Smooth muscle cell (in vitro differentiated cells): ENCODE results near the gene OR5A1. TPM values are rescaled to one million over a fixed set of nuclear protein-coding genes. Genes with fewer than 3 reads are reported as not detected.
"Not testable (repeated sequence)": the region's sequence is repeated elsewhere in the genome, so short reads cannot be mapped to it uniquely, and the experiment has no call there.

Experiments used
- DNase-seq: peaks from one replicate; lab custom pipeline; 2025; ENCODE audit not compliant: unreplicated experiment; lab: John Stamatoyannopoulos, UW
- H2AFZ ChIP-seq: fragments of 200-600 bp; sonication (generic); 2 replicates; pipeline ENCODE4 v1.6.0; 2016; ENCODE audit warnings: antibody characterized with exemption, low read depth, mild to moderate bottlenecking
- H3F3A ChIP-seq: fragments of 200-600 bp; sonication (generic); 2 replicates; pipeline ENCODE4 v1.6.0; 2017; ENCODE audit warnings: antibody characterized with exemption, low read depth
- H3K27ac ChIP-seq: fragments of 200-600 bp; sonication (generic); 2 replicates; pipeline ENCODE4 v1.5.1; 2016; ENCODE audit warnings: low read depth, mild to moderate bottlenecking
- H3K27me3 ChIP-seq: fragments of 200-600 bp; sonication (generic); 2 replicates; pipeline ENCODE4 v1.6.1; 2016; ENCODE audit warnings: low read depth, mild to moderate bottlenecking
- H3K36me3 ChIP-seq: fragments of 200-600 bp; sonication (generic); 2 replicates; pipeline ENCODE4 v1.5.1; 2016; ENCODE audit warnings: low read depth
- H3K4me1 ChIP-seq: fragments of 200-600 bp; sonication (generic); 2 replicates; pipeline ENCODE4 v1.5.1; 2016; ENCODE audit warnings: low read depth
- H3K4me2 ChIP-seq: fragments of 200-600 bp; sonication (generic); 2 replicates; pipeline ENCODE4 v1.6.0; 2016; ENCODE audit warnings: mild to moderate bottlenecking
- H3K4me3 ChIP-seq: fragments of 200-600 bp; sonication (generic); 2 replicates; pipeline ENCODE4 v1.5.1; 2016; ENCODE audit warnings: mild to moderate bottlenecking
- H3K79me2 ChIP-seq: fragments of 200-600 bp; sonication (generic); 2 replicates; pipeline ENCODE4 v1.6.0; 2016; ENCODE audit warnings: low read depth, mild to moderate bottlenecking
- H3K9ac ChIP-seq: fragments of 200-600 bp; sonication (generic); 2 replicates; pipeline ENCODE4 v1.6.0; 2016; ENCODE audit warnings: low read depth
- H3K9me3 ChIP-seq: fragments of 200-600 bp; sonication (generic); replicated peaks from 2 replicates; pipeline ENCODE4 v1.5.1; 2016; ENCODE audit warnings: low read depth
- H4K20me1 ChIP-seq: fragments of 200-600 bp; sonication (generic); 2 replicates; pipeline ENCODE4 v1.6.0; 2016; ENCODE audit warnings: low read depth
- WGBS: methylation state at CpG from one replicate; pipeline ENCODE4 v1.1.7; 2016; ENCODE audit warnings: low lambda C conversion rate; 5-methylcytosine and 5-hydroxymethylcytosine counted together
- polyA plus RNA-seq: library from polyadenylated mRNA; unstranded; fragments of >200 nt; fragmentation: Nextera tagmentation; extraction: Ambion mirVana; gene quantifications from 2 replicates; pipeline ENCODE4 v1.2.1, GENCODE V29; 2016
- total RNA-seq: library from RNA; depleted of rRNA; stranded (reverse); fragments of >200 nt; gene quantifications from 2 replicates; pipeline ENCODE4 v1.2.3, GENCODE V29; 2014
- TF ChIP-seq, protein P1 (sequence below): fragments of 200-600 bp; sonication (generic); IDR thresholded peaks from 2 replicates; pipeline ENCODE4 v1.5.1; 2017; ENCODE audit warnings: borderline replicate concordance, mild to moderate bottlenecking, antibody characterized with exemption; ENCODE audit not compliant: insufficient read depth, poor library complexity, severe bottlenecking

Gene OR5A1
- total and polyA plus RNA-seq, 2 experiments from 2014 or later, result not detected

DNA sequence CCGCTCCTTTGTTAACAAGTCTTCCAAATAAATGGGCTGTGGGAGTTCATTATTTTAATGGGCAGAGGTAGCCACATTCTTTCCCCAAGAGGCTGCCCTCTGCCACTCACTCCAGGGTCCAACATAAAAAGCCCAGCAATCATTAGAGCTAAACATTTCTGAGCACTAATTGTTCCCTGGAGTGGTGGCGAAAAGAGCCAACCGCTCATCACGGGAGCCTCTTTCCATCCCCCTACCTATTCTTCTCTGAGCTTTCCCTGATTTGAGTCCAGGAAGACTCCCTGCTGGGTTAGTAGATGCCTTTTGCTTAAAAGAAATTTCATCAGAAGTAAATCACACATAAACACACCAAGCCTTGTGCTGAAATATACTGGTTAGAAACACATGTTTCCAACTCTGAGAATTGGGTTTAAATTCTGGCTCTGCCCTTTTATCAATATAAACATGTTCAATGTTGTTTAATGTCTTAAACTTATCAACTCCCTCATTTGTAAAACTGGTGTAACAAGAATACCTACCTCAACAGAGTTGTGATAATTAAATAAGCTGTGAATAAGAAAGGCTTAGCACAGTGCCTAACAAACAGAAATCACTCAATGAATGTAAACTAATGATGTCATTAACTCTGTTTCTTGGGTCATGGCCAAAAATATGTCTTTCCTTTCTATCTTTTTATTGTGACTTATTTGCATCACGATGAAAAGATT lies 9.8 kb upstream of the OR5A1 start, which contains the start of gene OR5A2:
TSS of gene OR5A2 (minus strand) at position 53 of the 707 bp plus-strand sequence. CDS start 3,460 bp downstream, outside the sequence.
- no peaks in the 10 kb centered on the region for H3K36me3 ChIP-seq
- no peak within 1 kb of the TSS for H2AFZ ChIP-seq
- no peak for DNase-seq
- H3K4me1 ChIP-seq, result peaks cover 18% of the 10 kb centered on the region
- TF ChIP-seq, protein P1, sequence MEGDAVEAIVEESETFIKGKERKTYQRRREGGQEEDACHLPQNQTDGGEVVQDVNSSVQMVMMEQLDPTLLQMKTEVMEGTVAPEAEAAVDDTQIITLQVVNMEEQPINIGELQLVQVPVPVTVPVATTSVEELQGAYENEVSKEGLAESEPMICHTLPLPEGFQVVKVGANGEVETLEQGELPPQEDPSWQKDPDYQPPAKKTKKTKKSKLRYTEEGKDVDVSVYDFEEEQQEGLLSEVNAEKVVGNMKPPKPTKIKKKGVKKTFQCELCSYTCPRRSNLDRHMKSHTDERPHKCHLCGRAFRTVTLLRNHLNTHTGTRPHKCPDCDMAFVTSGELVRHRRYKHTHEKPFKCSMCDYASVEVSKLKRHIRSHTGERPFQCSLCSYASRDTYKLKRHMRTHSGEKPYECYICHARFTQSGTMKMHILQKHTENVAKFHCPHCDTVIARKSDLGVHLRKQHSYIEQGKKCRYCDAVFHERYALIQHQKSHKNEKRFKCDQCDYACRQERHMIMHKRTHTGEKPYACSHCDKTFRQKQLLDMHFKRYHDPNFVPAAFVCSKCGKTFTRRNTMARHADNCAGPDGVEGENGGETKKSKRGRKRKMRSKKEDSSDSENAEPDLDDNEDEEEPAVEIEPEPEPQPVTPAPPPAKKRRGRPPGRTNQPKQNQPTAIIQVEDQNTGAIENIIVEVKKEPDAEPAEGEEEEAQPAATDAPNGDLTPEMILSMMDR, result no peak
- no peaks in the 10 kb centered on the region for H3K9me3 ChIP-seq
- no peaks in the 10 kb centered on the region for H4K20me1 ChIP-seq
- no peaks in the 10 kb centered on the region for H3F3A ChIP-seq
- no peak within 1 kb of the TSS for H3K4me3 ChIP-seq
- H3K27ac ChIP-seq, result no peak within 1 kb of the TSS
- H3K79me2 ChIP-seq, result no peaks in the 10 kb centered on the region
- H3K27me3 ChIP-seq, result no peaks in the 10 kb centered on the region
- H3K9ac ChIP-seq, result no peak within 1 kb of the TSS
- 38% methylated on average over 5 of the region's 5 CpGs for WGBS
- H3K4me2 ChIP-seq, result no peak within 1 kb of the TSS

DNA sequence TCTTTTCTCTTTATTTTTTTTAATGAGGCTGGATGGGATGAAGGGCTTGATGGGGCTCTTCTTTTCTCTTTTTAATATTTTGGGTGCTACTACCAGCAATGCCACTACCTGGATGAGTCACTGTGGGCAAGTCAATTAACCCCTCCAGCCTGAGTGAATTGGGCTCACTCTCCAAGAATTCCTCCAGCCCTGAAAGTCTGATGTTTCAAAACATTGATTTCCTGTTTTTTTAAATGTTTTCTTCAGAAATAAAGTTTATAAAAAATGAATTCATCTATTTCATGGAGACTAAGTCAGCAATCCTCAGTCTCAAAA lies 9.2 kb upstream of the OR5A1 start:
- no peak overlapping the region for H3K4me3 ChIP-seq

DNA sequence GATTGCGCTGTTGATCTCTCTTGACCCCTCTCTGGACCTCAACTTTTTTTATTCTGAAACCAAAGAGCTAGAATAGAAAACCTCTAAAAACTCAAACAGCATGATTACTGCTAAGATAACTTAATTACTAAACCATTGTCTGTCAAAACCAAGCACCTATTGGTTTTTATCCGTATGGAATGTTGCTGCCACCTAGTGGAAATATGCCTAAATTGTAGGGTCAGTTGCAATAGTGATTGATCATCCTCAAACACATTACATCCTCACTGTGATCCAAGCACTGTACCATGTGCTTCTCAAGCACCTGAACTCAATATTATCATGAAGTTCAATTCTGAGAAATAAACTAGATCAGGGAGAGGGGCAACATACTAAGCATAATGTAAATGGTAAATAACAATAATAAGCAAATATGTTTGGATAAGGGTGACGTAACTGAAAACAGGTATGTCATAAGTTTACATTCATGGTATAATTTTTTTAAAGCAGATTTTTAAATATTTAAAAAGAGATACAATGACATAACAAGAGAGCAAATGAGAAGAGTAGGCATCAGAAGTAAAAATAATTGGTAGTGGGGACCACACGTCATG lies 6.2 kb upstream of the OR5A1 start:
- Histone ChIP-seq H3K4me2 (no peak overlapping the region), H3K27me3 (no peaks in the 10 kb centered on the region), H3K27ac (no peak overlapping the region), H3F3A (no peaks in the 10 kb centered on the region), H3K4me3 (no peak overlapping the region), H3K36me3 (no peaks in the 10 kb centered on the region), H3K9ac (no peak overlapping the region), H3K4me1 (peaks cover 18% of the 10 kb centered on the region), H4K20me1 (no peaks in the 10 kb centered on the region), H2AFZ (no peak overlapping the region), H3K79me2 (no peaks in the 10 kb centered on the region), H3K9me3 (no peaks in the 10 kb centered on the region)
- DNase-seq, result no peak
- WGBS, result 68% methylated on average over 4 of the region's 4 CpGs
- TF ChIP-seq, protein P1, result peak; percentile 81

More for the DNA sequence above, 9.2 kb upstream of the OR5A1 start:
- H3K36me3 ChIP-seq, result no peaks in the 10 kb centered on the region
- H3K79me2 ChIP-seq, result no peaks in the 10 kb centered on the region
- no peak overlapping the region for H3K4me2 ChIP-seq
- H3F3A ChIP-seq, result no peaks in the 10 kb centered on the region
- H3K27me3 ChIP-seq, result no peaks in the 10 kb centered on the region
- no peak overlapping the region for H3K9ac ChIP-seq
- no peak for DNase-seq
- no peaks in the 10 kb centered on the region for H3K9me3 ChIP-seq
- H3K4me1 ChIP-seq, result peaks cover 18% of the 10 kb centered on the region
- TF ChIP-seq, protein P1, result no peak
- no peak overlapping the region for H3K27ac ChIP-seq
- H4K20me1 ChIP-seq, result no peaks in the 10 kb centered on the region
- no peak overlapping the region for H2AFZ ChIP-seq

DNA sequence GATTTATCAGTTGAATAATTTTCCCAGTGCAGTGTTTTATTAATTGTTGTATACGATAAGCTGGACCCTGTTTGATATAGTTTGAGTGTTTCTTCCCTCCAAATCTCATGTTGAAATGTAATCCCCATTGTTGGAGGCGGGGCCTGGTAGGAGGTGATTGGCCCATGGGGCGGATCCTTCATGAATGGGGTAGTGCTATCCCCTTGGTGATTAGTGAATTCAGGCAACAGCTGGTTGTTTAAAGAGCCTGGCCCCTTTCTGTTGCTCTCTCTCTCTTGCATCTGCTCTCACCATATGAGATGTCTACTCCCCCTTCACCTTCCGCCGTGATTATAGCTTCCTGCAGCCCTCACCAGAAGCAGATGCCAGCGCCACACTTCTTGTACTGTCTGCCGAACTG lies 1.5 kb downstream of the OR5A1 start:
- H3K27ac ChIP-seq, result no peak overlapping the region
- H3K79me2 ChIP-seq, result no peaks in the 10 kb centered on the region
- no peak overlapping the region for H2AFZ ChIP-seq
- TF ChIP-seq, protein P1, result no peak
- WGBS, result 92% methylated on average over 7 of the region's 7 CpGs
- DNase-seq, result no peak
- no peaks in the 10 kb centered on the region for H4K20me1 ChIP-seq
- no peaks in the 10 kb centered on the region for H3K4me1 ChIP-seq
- H3K4me3 ChIP-seq, result no peak overlapping the region
- no peak overlapping the region for H3K4me2 ChIP-seq
- no peaks in the 10 kb centered on the region for H3K27me3 ChIP-seq
- no peak overlapping the region for H3K9ac ChIP-seq
- H3F3A ChIP-seq, result no peaks in the 10 kb centered on the region
- H3K36me3 ChIP-seq, result no peaks in the 10 kb centered on the region
- no peaks in the 10 kb centered on the region for H3K9me3 ChIP-seq

DNA sequence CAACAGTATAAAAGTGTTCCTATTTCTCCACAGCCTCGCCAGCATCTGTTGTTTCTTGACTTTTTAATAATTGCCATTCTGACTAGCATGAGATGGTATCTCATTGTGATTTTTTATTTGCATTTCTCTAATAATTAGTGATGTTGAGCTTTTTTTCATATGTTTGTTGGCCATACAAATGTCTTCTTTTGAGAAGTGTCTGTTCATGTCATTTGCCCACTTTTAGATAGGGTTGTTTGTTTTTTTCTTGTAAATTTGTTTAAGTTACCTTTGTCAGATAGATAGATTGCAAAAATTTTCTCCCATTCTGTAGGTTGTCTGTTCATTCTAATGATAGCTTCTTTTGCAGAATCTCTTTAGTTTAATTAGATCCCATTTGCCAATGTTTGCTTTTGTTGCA lies 9.4 kb downstream of the OR5A1 start:
- H3K4me1 ChIP-seq, H2AFZ ChIP-seq, H3K36me3 ChIP-seq, H4K20me1 ChIP-seq, H3K79me2 ChIP-seq, H3K4me2 ChIP-seq, H3K27me3 ChIP-seq, H3F3A ChIP-seq, H3K9ac ChIP-seq, H3K4me3 ChIP-seq, H3K9me3 ChIP-seq, H3K27ac ChIP-seq, DNase-seq: not testable (repeated sequence)
- WGBS, result 74% methylated on average over 1 of the region's 1 CpG
